NCI-H2196 (cell line): ENCODE measurements around the gene FBXL17.
A peak's percentile ranks its signal among the peaks of the same experiment; 100 is the strongest.

Experiments
- DNase-seq: peaks from one replicate; lab custom pipeline; 2025; ENCODE audit not compliant: unreplicated experiment; lab: John Stamatoyannopoulos, UW

The FBXL17 gene

DNA sequence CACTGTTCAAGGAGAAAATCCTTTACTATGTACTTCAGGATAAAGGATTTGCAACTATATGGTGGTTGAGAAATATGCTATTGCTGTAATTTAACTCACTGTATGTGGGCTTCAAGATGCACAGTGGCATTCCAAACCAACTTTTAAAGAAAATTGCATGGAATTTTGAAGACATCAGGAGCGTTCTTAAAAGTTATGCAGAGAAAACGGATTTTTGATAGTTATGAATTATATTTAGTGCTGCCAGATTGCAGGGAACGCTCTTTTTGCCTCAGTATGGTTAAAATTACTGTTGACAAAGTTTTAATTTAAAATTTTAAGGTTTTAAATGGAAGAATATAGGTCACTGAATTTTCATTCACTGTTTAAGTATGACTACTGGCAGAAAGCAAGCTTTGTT lies 375.1 kb downstream of the FBXL17 start:
- no peak for DNase-seq

DNA sequence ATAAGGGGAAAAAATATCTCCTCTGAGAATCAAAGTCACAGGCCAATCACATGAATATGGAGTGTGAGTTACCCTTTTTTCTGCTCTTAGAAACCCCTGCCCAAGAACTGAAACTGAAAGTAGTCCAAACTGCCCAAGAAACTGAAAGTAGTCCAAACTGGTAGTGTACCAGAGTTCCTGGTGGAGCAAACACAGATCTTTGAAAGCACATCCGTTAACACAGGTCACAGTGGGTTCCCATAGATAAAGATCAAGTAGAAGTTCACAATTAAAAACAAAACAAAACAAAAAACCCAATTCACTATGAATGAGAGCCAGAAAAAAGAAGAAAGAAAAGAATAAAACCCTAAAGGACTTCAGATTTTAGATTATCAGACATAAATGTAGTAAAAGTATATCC lies 378.7 kb downstream of the FBXL17 start:
- peak; percentile 24 for DNase-seq

DNA sequence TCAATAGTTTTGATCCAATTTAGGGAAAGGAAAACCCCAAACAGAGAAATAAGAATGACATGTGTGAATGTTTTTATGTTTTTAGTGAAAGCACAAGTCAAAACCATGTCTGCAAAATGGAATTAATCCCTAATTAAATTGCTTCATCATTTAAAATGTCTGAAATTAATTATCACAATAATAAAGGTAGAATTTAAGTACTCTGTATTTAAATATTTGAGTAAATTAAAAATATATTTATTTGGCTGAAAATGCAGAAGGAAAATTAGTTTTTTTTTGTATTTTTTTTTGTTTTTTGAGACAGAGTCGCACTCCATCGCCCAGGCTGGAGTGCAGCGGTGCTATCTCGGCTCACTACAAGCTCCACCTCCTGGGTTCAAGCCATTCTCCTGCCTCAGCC lies 380.7 kb downstream of the FBXL17 start:
- no peak for DNase-seq

DNA sequence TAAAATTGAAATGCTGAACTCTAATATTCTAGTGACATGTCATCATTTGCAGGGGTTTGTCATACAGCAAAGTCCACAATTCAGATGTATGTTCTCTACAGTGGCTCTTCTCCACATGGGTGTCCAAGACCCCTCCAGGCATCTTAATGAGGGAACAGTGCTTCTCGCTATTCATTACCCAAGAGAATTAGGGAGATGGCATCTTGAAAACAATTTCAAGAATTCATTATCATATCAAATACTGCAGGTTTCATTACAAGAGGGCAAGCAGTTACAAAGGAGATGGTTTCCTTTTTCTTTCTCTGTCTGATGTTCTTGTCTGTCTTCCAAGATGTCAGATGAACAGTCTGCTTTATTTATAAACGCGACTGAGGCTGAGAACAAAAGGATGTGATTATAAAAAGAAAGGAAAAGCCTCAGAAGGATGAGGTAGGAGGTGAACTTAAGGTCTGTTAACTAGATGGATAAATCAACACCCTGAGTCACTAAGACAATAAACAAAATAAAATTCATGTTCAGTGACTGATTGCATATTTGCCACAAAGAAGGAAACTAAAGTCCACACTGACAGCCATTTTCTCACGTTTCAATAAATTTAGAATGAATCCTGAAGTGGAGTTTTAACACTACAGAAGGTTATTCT lies 384.4 kb downstream of the FBXL17 start:
- DNase-seq = no peak

DNA sequence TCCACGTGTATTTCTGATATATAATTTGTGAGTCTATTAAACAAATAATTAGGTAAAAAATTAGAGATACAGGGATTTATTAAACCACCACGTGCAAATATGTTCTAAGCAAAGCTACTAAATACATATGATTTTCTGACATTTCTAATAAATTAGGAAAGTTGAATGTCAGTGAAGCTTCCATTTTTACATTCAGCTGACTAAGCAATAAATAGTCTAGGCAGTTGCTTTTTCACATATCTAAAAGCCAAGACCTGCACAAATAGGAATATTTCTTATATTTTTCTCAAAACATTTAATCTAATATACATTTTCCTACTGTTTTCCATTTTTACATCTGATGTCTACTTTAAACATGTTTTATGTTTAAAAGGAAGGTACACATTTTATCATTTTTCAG lies 388.6 kb downstream of the FBXL17 start:
- no peak for DNase-seq

DNA sequence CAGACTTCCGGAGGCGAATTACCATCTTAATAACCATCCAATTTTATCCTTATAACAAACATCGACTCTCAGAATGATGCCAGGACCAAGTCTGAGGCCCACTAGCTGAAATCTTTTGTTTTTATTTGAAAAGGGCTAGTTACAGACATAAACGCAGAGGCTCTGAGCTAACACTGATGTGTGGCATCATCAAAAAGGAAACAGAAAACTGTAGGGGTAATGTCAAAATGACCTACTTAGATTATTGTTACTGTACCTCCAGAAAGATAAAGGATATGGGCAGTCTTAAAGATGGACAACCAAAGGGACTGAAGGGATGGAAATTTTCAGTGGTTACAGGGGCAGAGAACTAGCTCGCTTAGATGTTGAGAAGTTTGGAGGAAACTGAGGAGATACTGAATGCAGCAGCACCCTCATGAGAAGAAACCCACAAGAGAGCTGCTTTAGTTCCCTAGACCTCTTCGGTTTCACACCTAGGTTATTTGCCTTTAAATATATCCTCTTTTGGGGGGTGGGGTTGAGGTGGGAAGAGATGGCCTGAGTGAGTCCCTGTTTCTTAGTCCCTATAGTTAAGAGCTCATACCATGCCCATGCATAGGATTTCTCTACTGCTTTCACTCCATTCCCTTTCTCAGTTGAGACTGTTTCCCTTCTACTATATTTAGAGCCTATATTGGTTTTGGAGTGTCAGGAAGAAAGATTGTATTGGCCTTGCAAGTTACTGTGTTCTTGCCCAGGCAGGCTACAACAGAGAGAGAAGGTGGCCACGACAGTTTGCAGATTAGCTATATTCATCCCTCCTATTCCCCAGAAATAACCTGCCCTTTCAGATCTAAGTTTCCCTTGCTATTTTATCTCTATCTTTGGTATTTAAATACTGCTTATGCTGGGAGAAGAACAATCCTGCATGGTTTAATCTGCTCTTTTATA lies 390.8 kb downstream of the FBXL17 start:
- no peak for DNase-seq

DNA sequence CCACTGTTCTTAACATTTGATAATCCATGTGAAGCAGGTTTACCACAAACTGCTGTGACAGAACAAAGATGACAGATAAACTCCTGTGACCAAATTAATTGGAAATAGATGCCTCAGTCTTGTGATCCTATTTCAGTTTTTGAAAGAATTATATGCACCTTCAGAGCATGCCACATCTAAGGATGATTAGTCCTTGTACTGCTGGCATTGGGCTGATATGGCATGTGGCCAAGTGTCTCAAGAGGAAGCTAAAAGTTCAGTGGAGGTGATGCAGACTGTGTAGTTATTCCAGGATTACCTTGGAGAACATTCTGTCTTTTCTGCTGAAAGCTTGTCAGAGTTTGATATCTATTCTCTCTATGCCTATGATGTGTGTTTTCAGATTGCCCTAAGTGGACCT lies 396.8 kb downstream of the FBXL17 start:
- DNase-seq = peak; percentile 20

DNA sequence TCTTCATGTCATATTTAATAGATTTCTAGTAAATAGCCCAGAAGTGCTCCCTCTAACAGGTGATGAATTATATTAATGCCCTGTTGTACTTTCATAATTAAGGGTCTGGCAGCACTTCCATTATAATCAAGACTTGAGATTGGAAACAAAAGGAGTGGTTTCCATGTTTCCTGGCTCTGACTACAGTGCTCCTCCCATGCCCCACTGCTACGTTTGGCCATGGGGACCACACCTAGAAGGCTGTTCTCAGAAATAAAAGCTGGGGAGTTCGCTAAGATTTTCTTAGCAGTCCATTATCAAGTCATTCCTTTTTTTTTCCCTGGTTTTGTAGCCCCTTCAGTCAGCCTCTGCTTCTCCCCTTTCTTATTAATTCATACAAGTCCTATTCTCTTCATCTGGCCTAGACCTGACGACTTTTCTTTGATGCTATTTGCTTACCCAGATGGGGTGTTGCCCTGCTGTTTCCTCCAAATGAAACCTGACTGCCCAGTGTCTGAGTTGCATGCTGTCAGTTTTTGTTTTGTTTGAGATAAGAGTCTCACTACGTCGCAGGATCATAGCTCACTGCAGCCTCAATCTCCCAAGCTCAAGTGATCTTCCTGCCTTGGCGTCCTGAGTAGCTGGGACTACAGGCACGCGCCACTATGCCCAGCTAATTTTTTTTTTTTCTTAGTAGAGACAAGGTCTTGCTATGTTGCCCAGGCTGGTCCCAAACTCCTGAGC lies 399.0 kb downstream of the FBXL17 start:
- DNase-seq = no peak

DNA sequence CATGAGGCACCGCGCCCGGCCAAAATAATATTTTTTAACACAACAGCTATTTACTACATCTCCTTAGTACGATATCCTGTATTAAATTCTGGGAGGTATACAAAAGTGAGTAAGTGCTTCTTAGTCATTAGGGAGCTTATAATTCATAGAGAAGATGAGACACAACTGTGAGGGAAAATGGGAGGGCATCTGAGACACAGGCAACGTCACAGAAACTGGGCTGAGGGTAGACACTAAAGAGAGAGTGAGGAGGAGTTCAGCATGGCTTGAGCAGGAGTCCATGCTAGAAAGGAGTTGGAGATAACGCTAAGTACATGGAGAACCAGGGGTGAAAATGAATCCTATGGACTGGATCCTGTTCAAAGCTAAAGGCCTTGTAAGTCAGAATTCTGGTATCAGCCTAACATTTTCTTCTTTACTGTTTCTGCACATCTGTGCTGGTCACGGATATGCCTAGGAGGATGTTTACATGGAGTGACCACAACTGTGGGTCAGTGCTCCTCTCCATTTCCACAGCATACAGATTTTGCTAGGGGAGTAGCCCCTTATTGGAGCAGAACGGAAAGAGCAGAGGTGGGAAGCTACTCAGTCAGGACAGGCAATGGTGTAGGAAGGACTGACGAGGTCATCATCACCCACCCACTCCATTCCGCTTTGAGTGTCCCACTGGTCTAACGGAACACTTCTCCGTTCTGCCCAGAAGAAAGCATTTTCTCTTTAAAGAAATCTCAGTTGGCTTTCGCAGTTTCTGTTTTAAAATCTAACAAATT lies 400.8 kb downstream of the FBXL17 start:
- DNase-seq = no peak

DNA sequence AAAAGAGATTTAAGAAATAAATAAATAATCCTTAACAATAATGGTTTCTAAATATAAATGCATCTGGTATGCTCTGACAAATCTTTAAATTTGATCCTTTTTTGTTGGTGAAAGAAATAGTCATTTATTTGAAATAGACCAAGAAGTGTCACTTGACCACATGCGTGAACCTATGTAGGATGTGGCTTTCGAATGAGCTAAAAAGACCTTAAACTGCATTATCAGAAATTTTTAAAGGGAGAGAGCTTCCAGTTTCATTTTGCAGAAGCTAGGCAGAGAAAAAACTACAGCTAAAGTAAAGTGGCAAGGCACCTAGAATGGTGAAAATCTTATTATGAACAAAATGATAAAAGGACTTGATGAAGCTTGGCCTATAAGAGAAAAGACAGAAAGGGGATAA lies 402.0 kb downstream of the FBXL17 start:
- DNase-seq = no peak

DNA sequence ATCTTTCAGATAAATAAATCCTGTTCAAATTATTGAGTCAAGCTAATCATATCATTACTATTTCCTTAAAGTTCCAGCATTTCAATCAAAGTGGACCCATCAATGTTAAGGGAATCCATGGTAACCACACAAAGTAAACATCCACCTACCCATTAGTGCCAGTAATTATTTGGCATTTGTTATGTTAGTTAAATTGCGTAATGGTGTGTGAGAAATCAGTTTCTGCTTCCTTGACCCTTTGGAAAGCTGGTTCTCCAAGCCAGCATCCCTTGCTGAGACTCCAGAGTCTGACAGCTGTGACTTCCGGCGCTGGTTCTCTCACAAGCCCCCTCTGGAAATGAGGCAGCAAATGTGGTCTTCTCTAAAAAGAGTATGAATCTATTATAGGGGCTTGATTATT lies 402.6 kb downstream of the FBXL17 start:
- DNase-seq = no peak

DNA sequence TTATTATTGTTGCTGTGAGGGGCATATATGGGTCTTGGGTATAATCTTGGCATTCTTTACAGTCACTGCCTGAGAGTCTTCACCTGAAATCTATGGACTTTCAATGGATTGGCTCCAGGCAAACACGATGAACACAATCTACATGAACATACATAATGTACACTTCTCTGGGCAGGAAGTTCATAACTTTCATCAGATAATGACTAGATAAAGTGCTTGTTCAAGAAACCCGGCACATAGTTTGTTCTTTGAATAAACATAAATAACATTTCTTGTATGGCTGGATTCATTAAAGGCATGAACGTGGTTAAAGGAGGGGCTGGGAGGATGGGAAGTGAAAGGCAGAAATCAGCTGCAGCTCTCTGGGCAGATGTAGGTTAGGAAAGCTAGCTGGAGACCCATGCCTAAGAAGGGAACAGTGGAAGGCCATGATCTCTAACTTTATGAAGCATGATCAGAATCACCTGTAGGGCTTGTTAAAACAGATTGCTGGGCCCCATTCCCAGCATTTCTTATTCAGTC lies 404.3 kb downstream of the FBXL17 start:
- no peak for DNase-seq

DNA sequence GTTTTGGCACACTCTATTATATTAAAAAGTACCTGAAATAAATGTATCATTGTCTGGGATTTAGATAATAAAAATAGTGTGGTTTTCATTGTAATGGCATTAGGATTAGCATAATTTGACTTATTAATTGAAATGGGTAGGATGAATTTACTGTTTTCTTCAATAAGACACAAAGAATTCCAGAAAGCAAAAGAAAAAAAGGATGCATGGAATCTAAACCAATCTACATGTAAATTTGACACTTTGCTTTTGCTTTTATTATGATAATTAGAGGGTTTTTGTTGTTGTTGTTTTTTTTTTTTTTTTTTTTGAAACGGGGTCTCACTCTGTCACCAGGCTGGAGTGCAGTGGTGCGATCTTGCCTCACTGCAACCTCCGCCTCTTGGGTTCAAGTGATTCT lies 406.3 kb downstream of the FBXL17 start:
- no peak for DNase-seq

DNA sequence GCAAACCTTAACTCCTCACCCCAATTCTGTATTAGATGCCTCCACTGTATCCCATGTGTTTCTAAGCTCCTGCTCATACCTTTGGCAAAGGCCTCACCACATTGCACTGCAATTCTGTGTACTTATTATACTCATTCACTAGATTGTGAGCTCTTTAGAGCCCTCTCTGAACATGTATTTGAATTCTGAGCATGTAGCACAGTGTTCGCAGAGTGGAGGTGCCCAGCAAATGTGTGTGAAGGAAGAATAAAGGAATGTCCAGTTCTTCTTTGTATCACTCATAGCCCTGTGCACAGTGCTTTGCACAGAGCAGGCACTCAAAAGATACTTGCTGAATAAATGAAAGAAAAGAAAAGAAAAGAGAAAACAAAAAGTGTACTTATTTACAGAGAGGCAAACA lies 410.1 kb downstream of the FBXL17 start:
- no peak for DNase-seq

DNA sequence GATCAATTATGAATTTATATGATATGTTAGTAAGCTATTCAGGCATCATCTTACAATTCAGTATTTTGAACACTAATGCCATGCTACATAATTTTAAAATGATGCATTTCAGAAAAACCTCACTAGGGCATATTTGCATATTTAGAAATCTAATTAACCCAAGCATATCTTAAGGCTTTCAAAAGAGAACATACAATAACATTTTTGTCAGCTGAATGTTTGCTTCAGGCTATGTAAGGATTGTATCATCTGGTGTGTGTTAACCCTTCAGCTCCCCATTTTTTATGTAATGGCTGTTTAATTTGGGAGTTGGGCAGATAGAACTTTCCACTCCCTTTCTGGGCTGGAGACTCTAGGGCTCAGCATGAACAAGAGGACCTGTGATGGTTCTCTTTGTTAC lies 412.1 kb downstream of the FBXL17 start:
- DNase-seq = no peak

DNA sequence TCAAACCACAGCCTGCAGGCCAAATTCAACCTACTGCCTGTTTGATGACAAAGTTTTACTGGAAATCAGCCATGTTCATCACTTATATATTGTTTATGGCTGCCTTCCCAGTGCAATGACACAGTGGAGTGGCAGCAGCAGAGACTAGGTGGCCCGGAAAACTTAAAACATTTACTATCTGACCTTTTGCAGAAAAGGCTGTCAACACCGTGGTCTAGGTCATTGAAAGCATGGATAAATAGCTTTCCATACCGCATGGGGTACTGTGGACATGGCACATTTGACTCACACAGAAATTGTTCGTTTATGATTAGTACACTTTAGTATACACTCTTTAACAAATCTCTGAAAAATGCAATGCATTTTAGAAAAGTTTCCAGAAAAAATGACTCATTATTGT lies 412.9 kb downstream of the FBXL17 start:
- no peak for DNase-seq

DNA sequence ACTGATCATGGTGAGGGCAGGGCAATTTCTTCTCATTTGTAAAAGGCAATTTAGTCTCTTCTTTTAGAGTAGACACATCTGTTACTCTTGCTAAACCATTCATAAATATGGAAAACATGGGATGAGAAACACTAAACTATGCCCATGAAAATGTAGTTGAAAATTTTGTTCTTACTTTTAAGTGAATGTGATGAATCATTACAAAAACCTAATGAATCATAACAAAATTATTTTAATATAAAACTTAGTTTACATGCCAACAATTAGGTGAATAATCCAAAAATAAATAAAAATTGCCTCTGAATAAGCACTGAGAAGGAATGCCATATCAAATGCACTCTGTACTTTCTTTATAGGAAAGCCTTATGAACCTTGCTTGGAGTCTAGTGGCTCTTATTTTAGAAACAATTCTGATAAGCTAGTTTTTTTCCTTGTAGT lies 413.5 kb downstream of the FBXL17 start:
- DNase-seq = no peak

DNA sequence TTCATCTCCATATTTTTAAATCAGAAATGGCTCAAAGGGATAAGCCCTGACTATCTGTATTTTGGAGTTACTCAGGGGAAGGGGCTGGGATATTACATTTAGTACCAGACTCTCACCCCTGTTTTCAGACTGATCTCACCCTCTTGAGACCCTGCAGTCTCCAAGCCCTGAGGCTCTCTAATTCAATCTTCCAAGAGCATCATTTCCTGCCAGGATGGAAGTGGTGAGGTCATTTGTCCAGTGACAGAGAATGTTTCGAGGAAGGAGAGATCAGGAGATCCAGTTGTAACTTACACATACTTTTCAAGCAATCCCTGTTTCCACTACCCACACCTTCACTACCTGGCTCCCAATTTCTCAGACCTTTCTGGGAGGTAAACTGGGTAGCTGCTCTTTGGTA lies 415.7 kb downstream of the FBXL17 start:
- no peak for DNase-seq

DNA sequence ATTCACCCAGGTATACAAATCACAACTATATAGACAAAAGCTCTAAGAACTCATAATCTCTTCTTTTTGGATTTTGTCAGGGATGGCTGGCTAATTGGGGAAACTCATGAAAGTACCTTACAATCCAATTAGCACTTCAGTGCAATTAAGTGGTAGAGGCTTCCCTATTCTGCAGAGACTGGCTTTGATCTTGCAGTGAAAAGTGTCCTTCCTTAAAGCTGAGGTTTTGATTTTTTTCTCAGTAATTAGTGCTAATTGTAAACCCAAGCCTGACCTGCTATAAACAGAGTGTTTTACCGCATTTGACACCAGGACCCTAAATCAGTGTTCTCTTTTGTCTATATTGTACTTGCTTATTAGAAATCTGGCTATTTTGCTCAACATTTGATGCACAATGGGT lies 417.2 kb downstream of the FBXL17 start:
- DNase-seq = no peak

DNA sequence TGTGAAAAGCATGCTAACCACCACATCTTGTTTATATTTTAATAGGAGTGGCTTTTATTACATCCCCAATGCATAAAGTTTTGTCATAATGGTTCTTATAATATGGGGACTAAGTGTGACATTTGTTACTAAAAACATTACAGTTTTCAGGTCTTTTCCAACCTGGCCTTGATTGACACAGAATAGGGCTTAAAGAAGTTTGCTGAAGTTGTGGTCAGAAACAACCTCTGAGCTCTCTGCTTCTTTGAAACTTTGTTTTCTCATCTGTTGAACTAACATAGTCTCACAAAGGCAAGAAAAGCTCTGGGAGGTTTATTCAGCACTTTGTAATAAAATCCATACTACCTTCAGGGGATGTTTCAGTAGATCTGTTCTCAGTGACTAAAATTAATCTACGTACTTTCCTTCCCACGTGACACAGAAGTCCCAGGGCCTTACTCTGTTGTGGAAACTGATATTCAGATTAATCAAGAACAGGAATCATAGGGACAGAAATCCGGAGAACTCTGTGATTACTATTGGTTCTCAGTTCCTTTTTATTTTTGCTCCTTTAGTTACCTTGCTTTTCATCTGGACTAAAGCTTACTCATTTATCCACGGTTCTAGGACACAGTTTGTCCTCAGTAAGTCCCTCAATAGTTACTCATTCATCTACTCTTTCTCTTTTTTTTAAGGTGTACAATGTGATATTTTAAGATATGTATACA lies 422.2 kb downstream of the FBXL17 start:
- no peak for DNase-seq
